Pancreas (tissue), 10 donors: Measurements from ENCODE around the gene PEX16. TPM values are rescaled to one million over a fixed set of nuclear protein-coding genes. Genes with fewer than 3 reads are reported as not detected.

Experiments
- ATAC-seq, 4 donors: fragments of 200-7000 bp; cut with Tn5 transposase; one replicate each; pipeline versions ENCODE4 v1.8.0 to v1.9.1; 2020; ENCODE audit warnings: mild to moderate bottlenecking in 4 of 4, moderate library complexity in 4 of 4
- DNase-seq, 6 donors: peaks; one replicate each; pipeline ENCODE4 v3.0.0-alpha.2; 2020
- FAIRE-seq: peaks from 2 replicates; lab custom pipeline; 2012; peaks lifted over from hg19 to GRCh38; lab: Jason Lieb, UNC
- H3K27ac ChIP-seq, 4 donors: fragments of 200-600 bp; sonication (generic); 1 replicate in 3 of 4; 2 replicates in 1 of 4; pipeline versions ENCODE4 v1.5.0 to v1.8.0; 2020
- H3K27me3 ChIP-seq, 4 donors: fragments of 200-600 bp; one replicate each; pipeline ENCODE4 v1.8.0; 2021
- H3K36me3 ChIP-seq, 3 donors: fragments of 200-600 bp; sonication (generic) in 1 of 3; one replicate each; pipeline versions ENCODE4 v1.5.0 to v1.8.0; 2020 to 2021
- H3K4me1 ChIP-seq, 3 donors: fragments of 200-600 bp; one replicate each; pipeline ENCODE4 v1.8.0; 2021
- H3K4me3 ChIP-seq, 4 donors: fragments of 200-600 bp; sonication (generic) in 2 of 4; one replicate each; pipeline versions ENCODE4 v1.5.0 to v1.8.0; 2020 to 2021
- H3K9me3 ChIP-seq, 4 donors: fragments of 200-600 bp; one replicate each; pipeline ENCODE4 v1.8.0; 2021
- WGBS, 2 donors: extraction: QIAGEN DNeasy Blood & Tissue Kit; methylation state at CpG; one replicate each; pipeline ENCODE4 v1.1.7; 2013; 5-methylcytosine and 5-hydroxymethylcytosine counted together
- intact Hi-C, 3 donors: fragments of 100-400 bp; cut with DNase I; formaldehyde crosslinking; loops; one replicate each; pipeline versions ENCODE4 v1.11.1 to v1.14.2; 2022
- polyA plus RNA-seq, 2 donors: library from polyadenylated mRNA; stranded (reverse); fragments of 200-250 nt; gene quantifications; one replicate each; pipeline ENCODE4 v1.2.3, GENCODE V29; 2013
- total RNA-seq, 6 donors: library from RNA; stranded (reverse); fragmentation: NEBNext Ultra II Directional in 4 of 6; extraction: Animal tissue kit (Norgen Biotek cat#: 25700) in 4 of 6; gene quantifications; one replicate each; pipeline versions ENCODE4 v1.2.1 to v1.2.4, GENCODE V29; 2021 to 2023
- TF ChIP-seq, protein P1 (sequence below), 4 donors: fragments of 200-600 bp; sonication (generic) in 3 of 4; IDR thresholded peaks; one replicate each; pipeline versions ENCODE4 v1.5.0 to v1.8.0; 2021; ENCODE audit warnings: antibody characterized with exemption in 4 of 4
- donor health status: healthy with polysubstance abuse.
- donor health status: DM: no; HTN: no; CAD: no; lungs with moderate emphysema.
- donor health status: DM: no; HTN: no; CAD: no.
- donor health status: control.
- donor health status: control.
- donor health status: Bipolar disorder and iron deficiency.
- donor health status: DM: yes; HTN: yes; CAD: no.
- donor health status: DM: no; HTN: no; CAD: no.
- donor health status: DM: no; HTN: no; CAD: no.
- donor health status: DM: yes; HTN: yes; CAD: no.

Gene PEX16
- total and polyA plus RNA-seq, 8 donors = 18.6 to 44.3 (median 25.7) TPM

DNA sequence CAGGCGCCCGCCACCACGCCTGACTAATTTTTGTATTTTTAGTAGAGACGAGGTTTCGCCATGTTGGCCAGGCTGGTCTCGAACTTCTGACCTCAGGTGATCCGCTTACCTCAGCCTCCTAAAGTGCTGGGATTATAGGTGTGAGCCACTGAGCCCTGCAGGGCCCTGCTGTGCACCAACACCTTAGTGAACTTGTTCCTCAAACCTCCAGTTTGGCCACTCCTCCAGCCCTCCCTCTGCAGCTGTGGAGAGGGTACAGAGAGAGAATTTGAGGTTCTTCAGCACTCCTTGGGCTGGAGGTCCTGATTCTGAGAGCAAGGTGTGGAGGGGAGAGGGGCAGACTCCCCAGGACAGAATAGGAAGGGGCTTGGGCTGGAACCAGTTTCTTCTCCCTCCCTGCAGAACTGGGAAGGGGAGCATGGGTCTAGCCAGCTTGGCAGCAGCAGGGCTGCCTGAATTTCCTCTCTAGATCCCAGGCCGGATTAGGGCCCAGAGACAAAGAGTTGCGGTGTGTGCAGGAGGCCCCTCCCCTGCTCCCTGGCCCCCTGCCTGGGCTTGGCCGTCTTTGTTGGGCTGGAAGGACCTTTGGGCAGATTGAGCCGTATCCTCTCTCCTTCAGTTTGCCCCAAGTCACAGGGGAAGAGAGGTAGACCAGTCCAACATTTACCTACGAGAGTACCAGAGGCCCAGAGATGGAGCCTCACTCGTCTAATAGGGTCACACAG lies 2.3 kb upstream of the PEX16 start:
- TF ChIP-seq, protein P1, sequence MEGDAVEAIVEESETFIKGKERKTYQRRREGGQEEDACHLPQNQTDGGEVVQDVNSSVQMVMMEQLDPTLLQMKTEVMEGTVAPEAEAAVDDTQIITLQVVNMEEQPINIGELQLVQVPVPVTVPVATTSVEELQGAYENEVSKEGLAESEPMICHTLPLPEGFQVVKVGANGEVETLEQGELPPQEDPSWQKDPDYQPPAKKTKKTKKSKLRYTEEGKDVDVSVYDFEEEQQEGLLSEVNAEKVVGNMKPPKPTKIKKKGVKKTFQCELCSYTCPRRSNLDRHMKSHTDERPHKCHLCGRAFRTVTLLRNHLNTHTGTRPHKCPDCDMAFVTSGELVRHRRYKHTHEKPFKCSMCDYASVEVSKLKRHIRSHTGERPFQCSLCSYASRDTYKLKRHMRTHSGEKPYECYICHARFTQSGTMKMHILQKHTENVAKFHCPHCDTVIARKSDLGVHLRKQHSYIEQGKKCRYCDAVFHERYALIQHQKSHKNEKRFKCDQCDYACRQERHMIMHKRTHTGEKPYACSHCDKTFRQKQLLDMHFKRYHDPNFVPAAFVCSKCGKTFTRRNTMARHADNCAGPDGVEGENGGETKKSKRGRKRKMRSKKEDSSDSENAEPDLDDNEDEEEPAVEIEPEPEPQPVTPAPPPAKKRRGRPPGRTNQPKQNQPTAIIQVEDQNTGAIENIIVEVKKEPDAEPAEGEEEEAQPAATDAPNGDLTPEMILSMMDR (IDR thresholded peaks at IDR 0.05) = no peak
- WGBS, 2 donors = 80 to 83% methylated on average over 13 of the region's 13 CpGs
- no peaks in the 10 kb centered on the region for H3K36me3 ChIP-seq
- H3K9me3 ChIP-seq = no peaks in the 10 kb centered on the region
- ATAC-seq (no peak), FAIRE-seq (no peak), DNase-seq (peak; percentile 12 to 52 (median 32))
- no peaks in the 10 kb centered on the region for H3K27me3 ChIP-seq
- peak overlapping the region in 1 of 4 donors; percentile 95 for H3K27ac ChIP-seq
- peaks cover 18 to 21% (median 19%) of the 10 kb centered on the region in 3 donors for H3K4me1 ChIP-seq
- H3K4me3 ChIP-seq = no peak overlapping the region
- intact Hi-C loops = loop anchor here in 1 of 3 donors (10.0 kb wide), 1 partner anchor 55 kb away; no protein-coding TSS in a partner anchor

DNA sequence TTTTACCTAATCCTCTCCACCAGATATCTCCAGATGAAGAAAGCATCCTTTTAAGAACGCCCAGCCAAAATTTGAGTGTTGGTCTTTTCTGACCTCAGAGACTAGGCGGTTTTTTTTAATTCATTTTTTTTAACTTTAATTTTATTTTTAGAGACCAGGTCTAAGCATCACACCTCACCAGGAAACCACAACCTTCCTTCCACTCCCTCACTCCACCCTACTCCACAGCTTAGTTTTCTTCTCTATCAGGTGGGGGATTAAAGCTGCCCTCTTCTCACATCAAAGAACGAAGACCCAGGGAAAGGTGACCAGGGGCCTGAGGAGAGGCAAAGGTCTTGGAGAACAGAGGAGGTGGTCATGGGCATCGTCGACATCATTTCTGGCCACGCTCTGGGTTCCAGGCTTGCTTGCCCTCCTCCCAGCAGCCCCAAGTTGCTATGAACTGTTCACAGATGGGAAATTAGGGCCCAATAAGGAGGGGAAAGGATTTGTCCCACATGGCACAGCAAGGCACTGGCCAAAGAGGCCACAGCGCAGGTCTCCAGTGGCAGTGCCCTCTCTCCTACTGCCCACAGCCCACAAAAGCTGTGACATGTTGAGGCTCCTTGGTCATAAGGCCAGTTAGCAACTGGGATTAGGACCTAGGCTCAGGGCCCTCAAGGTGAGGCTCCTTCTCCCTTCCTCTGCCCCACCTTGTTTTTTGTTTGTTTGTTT lies 1.4 kb upstream of the PEX16 start:
- intact Hi-C loops = loop anchor here in 1 of 3 donors (10.0 kb wide), 1 partner anchor 54 kb away; no protein-coding TSS in a partner anchor
- peak; percentile 3 to 30 (median 20) for DNase-seq
- no peak for ATAC-seq
- no peak for FAIRE-seq
- Histone ChIP-seq H3K36me3 (peaks cover 0 to 7% (median 6%) of the 10 kb centered on the region in 3 donors), H3K27me3 (no peaks in the 10 kb centered on the region), H3K4me1 (peaks cover 18 to 21% (median 19%) of the 10 kb centered on the region in 3 donors), H3K27ac (peak overlapping the region in 2 of 4 donors; percentile 87 to 89), H3K9me3 (no peaks in the 10 kb centered on the region), H3K4me3 (peak overlapping the region in 2 of 4 donors; percentile 94 to 95)
- TF ChIP-seq, protein P1 (IDR thresholded peaks at IDR 0.05) = no peak
- 65 to 77% methylated on average over 7 of the region's 7 CpGs for WGBS, 2 donors

DNA sequence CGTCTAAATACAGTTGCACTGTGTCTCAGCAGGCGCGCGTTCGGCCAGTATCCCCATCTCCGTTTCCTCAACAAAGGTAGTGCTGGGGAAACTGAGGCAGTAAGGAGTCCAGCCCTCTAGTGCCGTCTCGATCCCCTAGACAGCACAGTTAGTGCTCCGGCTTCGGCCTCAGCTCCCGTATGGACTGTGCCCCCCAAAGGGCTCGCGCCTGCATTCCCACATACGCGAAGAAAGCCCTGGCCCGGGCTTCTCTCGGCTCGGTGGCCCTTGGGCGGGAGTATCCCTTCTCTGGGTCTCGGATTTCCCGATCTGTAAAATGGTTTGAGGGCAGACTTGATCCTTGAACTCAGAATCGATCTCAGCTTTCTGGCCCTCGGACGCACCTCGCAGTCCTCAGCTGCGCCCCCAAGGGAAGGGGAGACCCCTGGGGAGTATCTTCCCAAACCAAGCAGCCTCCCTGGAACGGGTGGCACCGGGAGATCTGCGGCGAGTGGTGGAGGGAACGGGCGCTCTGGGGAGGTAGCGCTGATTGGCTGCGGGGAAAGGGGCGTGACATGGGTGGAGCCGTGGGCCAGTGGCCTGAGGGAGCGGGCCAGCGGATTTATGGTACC lies 759 bp upstream of the PEX16 start:
- Histone ChIP-seq H3K4me1 (peaks cover 18 to 21% (median 19%) of the 10 kb centered on the region in 3 donors), H3K27ac (peak overlapping the region; percentile 80 to 93 (median 88)), H3K27me3 (no peaks in the 10 kb centered on the region), H3K9me3 (no peaks in the 10 kb centered on the region), H3K4me3 (peak overlapping the region; percentile 65 to 95 (median 92)), H3K36me3 (peaks cover 0 to 13% (median 13%) of the 10 kb centered on the region in 3 donors)
- no peak for FAIRE-seq
- DNase-seq = peak; percentile 82 to 93 (median 86)
- peak; percentile 55 to 79 (median 64) for ATAC-seq
- 0 to 1% methylated on average over 38 of the region's 38 CpGs for WGBS, 2 donors
- intact Hi-C loops = loop anchor here in 1 of 3 donors (10.0 kb wide), 1 partner anchor 54 kb away; no protein-coding TSS in a partner anchor
- TF ChIP-seq, protein P1 (IDR thresholded peaks at IDR 0.05) = no peak

DNA sequence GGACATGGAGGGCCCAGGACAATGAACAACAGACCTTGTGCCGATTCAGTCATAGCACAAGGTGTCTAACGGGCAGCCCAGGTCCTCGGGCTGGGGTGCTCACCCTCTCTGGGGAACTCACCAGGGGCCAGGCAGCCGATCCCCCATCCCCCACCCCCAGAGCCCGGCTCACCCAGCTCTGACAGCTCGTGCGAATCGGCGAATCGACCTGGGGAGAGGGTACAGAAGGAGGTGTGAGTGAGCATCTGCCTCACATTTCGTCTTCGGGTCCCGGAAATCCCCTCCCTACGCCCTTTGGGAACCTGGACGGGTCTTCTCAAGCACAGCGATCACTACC lies 423 bp downstream of the PEX16 start:
- Histone ChIP-seq H3K27ac (peak overlapping the region; percentile 80 to 93 (median 88)), H3K27me3 (no peaks in the 10 kb centered on the region), H3K4me1 (peaks cover 18 to 21% (median 19%) of the 10 kb centered on the region in 3 donors), H3K4me3 (peak overlapping the region; percentile 65 to 95 (median 92)), H3K9me3 (no peaks in the 10 kb centered on the region), H3K36me3 (peaks cover 0 to 23% (median 18%) of the 10 kb centered on the region in 3 donors)
- TF ChIP-seq, protein P1 (IDR thresholded peaks at IDR 0.05) = no peak
- 2 to 3% methylated on average over 15 to 16 of the region's 16 CpGs for WGBS, 2 donors
- intact Hi-C loops = loop anchor here in 1 of 3 donors (10.0 kb wide), 1 partner anchor 52 kb away; no protein-coding TSS in a partner anchor
- no peak for FAIRE-seq
- DNase-seq = peak in 3 of 6 donors; percentile 56 to 83 (median 69)
- no peak for ATAC-seq
